SK-N-SH (cell line): Measurements from ENCODE around the gene FBLN7. TPM values are rescaled to one million over a fixed set of nuclear protein-coding genes. Genes with fewer than 3 reads are reported as not detected.

Source experiments
- CTCF ChIA-PET: fragments of 300-600, 350-600 bp; formaldehyde crosslinking; extraction: SDS; loops from one replicate; lab custom pipeline; 2021; lab: Yijun Ruan, JAX
- POLR2A ChIA-PET: fragments of 350-600 bp; sonication (Branson Sonifier 250); formaldehyde crosslinking; extraction: SDS; loops from one replicate; lab custom pipeline; 2020; ENCODE audit warnings: antibody characterized with exemption, inconsistent platforms; lab: Yijun Ruan, JAX
- DNase-seq: peaks from one replicate; pipeline ENCODE4 v3.0.0; 2012
- H2AFZ ChIP-seq: fragments of 200-600 bp; sonication (generic); 2 replicates; pipeline ENCODE4 v1.8.1; 2016; ENCODE audit warnings: antibody characterized with exemption, mild to moderate bottlenecking, low read depth
- H3F3A ChIP-seq: fragments of 200-600 bp; sonication (generic); replicated peaks from 2 replicates; pipeline ENCODE3; 2016; ENCODE audit warnings: antibody characterized with exemption, mild to moderate bottlenecking; ENCODE audit not compliant: insufficient read depth
- H3K27ac ChIP-seq, 2 experiments: fragments of 200-500 bp in 1 of 2; fragments of 200-600 bp in 1 of 2; sonication (Bioruptor generic) in 1 of 2; sonication (generic), shearing (Covaris generic) in 1 of 2; 2 replicates each; pipeline versions ENCODE4 v1.5.1 to v1.6.1; 2014 to 2016; ENCODE audit warnings: low read depth in 2 of 2, inconsistent platforms in 1 of 2, low read length in 1 of 2, mild to moderate bottlenecking in 1 of 2, mixed read lengths in 1 of 2
- H3K27me3 ChIP-seq: fragments of 200-600 bp; sonication (generic), shearing (Covaris generic); 2 replicates; pipeline ENCODE4 v1.6.1; 2016; ENCODE audit warnings: mixed run types; ENCODE audit not compliant: insufficient read depth
- H3K36me3 ChIP-seq, 2 experiments: fragments of 200-500 bp in 1 of 2; fragments of 200-600 bp in 1 of 2; sonication (Bioruptor generic) in 1 of 2; sonication (generic) in 1 of 2; replicated peaks in 1 of 2; 2 replicates each; pipeline versions ENCODE3 to v1.5.1; 2014 to 2016; ENCODE audit warnings: low read length in 1 of 2, mild to moderate bottlenecking in 1 of 2; ENCODE audit not compliant: insufficient read depth in 2 of 2, control insufficient read depth in 1 of 2
- H3K4me1 ChIP-seq, 2 experiments: fragments of 200-500 bp in 1 of 2; fragments of 200-600 bp in 1 of 2; sonication (Bioruptor generic) in 1 of 2; sonication (generic), shearing (Covaris generic) in 1 of 2; 2 replicates each; pipeline versions ENCODE4 v1.5.1 to v1.6.1; 2014 to 2016; ENCODE audit warnings: low read depth in 1 of 2, low read length in 1 of 2, mixed run types in 1 of 2; ENCODE audit not compliant: insufficient read depth in 2 of 2, control insufficient read depth in 1 of 2
- H3K4me2 ChIP-seq: fragments of 200-600 bp; sonication (generic), shearing (Covaris generic); 2 replicates; pipeline ENCODE4 v1.6.1; 2017; ENCODE audit warnings: mixed run types
- H3K4me3 ChIP-seq, 2 experiments: fragments of 200-500 bp in 1 of 2; fragments of 200-600 bp in 1 of 2; sonication (Bioruptor generic) in 1 of 2; sonication (generic), shearing (Covaris generic) in 1 of 2; 2 replicates each; pipeline versions ENCODE4 v1.5.1 to v1.8.1; 2014 to 2016; ENCODE audit warnings: low read depth in 2 of 2, inconsistent platforms in 1 of 2, low read length in 1 of 2, mild to moderate bottlenecking in 1 of 2, mixed read lengths in 1 of 2, moderate library complexity in 1 of 2
- H3K79me2 ChIP-seq: fragments of 200-600 bp; sonication (generic); 2 replicates; pipeline ENCODE4 v1.8.1; 2017; ENCODE audit warnings: mild to moderate bottlenecking; ENCODE audit not compliant: insufficient read depth
- H3K9ac ChIP-seq: fragments of 200-600 bp; sonication (generic); 2 replicates; pipeline ENCODE4 v1.6.1; 2017; ENCODE audit warnings: mixed run types
- H3K9me2 ChIP-seq: fragments of 200-600 bp; sonication (generic); 2 replicates; pipeline ENCODE4 v1.6.1; 2017; ENCODE audit warnings: mixed run types
- H3K9me3 ChIP-seq: fragments of 200-600 bp; sonication (generic); 2 replicates; pipeline ENCODE4 v1.6.1; 2017; ENCODE audit warnings: mixed run types, mild to moderate bottlenecking, moderate library complexity
- H4K20me1 ChIP-seq: fragments of 200-600 bp; sonication (generic); 2 replicates; pipeline ENCODE4 v1.6.1; 2017; ENCODE audit warnings: mild to moderate bottlenecking, mixed run types; ENCODE audit not compliant: insufficient read depth
- CHD2 ChIP-seq: fragments of 150-350 bp; IDR thresholded peaks from 2 replicates; pipeline ENCODE4 v1.6.1; 2018; ENCODE audit warnings: low read length; ENCODE audit not compliant: partially characterized antibody
- CTCF ChIP-seq: fragments of 200-600 bp; sonication (generic); IDR thresholded peaks from 2 replicates; pipeline ENCODE4 v1.6.1; 2017; ENCODE audit warnings: antibody characterized with exemption, mild to moderate bottlenecking, moderate library complexity
- EZH2phosphoT487 ChIP-seq: fragments of 200-600 bp; sonication (generic); IDR thresholded peaks from 2 replicates; pipeline ENCODE4 v1.6.1; 2017; ENCODE audit warnings: low read depth, mixed run types, mild to moderate bottlenecking, antibody characterized with exemption, moderate library complexity, borderline replicate concordance
- FOSL2 ChIP-seq: IDR thresholded peaks from 2 replicates; pipeline ENCODE4 v1.4.0; 2012; ENCODE audit warnings: low read depth, mild to moderate bottlenecking, moderate library complexity, borderline replicate concordance
- FOXJ3 ChIP-seq: sonication (generic); formaldehyde crosslinking; IDR thresholded peaks from 2 replicates; pipeline ENCODE4 v1.5.1; 2020; ENCODE audit warnings: mild to moderate bottlenecking, missing genetic modification reagents
- MAX ChIP-seq: IDR thresholded peaks from 2 replicates; pipeline ENCODE4 v1.4.0; 2012; ENCODE audit warnings: low read depth
- MEF2A ChIP-seq: IDR thresholded peaks from 2 replicates; pipeline ENCODE4 v1.4.0; 2012; ENCODE audit warnings: low read depth, borderline replicate concordance
- MXI1 ChIP-seq: IDR thresholded peaks from 2 replicates; pipeline ENCODE4 v1.6.1; 2012; ENCODE audit warnings: mild to moderate bottlenecking, low read depth, low read length, improper control_type of control experiment
- NFIC ChIP-seq: IDR thresholded peaks from 2 replicates; pipeline ENCODE4 v1.4.0; 2012; ENCODE audit warnings: borderline replicate concordance
- POLR2AphosphoS5 ChIP-seq: IDR thresholded peaks from 2 replicates; pipeline ENCODE4 v1.6.1; 2012; ENCODE audit warnings: low read depth, low read length
- RAD21 ChIP-seq: IDR thresholded peaks from 2 replicates; pipeline ENCODE4 v1.6.1; 2012; ENCODE audit warnings: mild to moderate bottlenecking, low read length
- RFX5 ChIP-seq: IDR thresholded peaks from 2 replicates; pipeline ENCODE4 v1.6.1; 2012; ENCODE audit warnings: mild to moderate bottlenecking, improper control_type of control experiment, low read length
- RXRA ChIP-seq: IDR thresholded peaks from 2 replicates; pipeline ENCODE4 v1.4.0; 2012; ENCODE audit warnings: low read depth, mild to moderate bottlenecking, borderline replicate concordance
- SIN3A ChIP-seq: IDR thresholded peaks from 2 replicates; pipeline ENCODE4 v1.6.1; 2012; ENCODE audit warnings: low read depth, mild to moderate bottlenecking, low read length, moderate library complexity, borderline replicate concordance
- SMC3 ChIP-seq: IDR thresholded peaks from 2 replicates; pipeline ENCODE4 v1.6.1; 2012; ENCODE audit warnings: low read depth, low read length, improper control_type of control experiment
- TAF1 ChIP-seq: IDR thresholded peaks from 2 replicates; pipeline ENCODE4 v1.6.1; 2012; ENCODE audit warnings: low read depth, mild to moderate bottlenecking, low read length, moderate library complexity, borderline replicate concordance
- TCF12 ChIP-seq: IDR thresholded peaks from 2 replicates; pipeline ENCODE4 v1.4.0; 2012
- TEAD4 ChIP-seq: IDR thresholded peaks from 2 replicates; pipeline ENCODE4 v1.4.0; 2012; ENCODE audit warnings: mild to moderate bottlenecking, borderline replicate concordance; ENCODE audit not compliant: insufficient read depth
- WGBS: methylation state at CpG from one replicate; pipeline ENCODE4 v1.1.6; 2017; ENCODE audit warnings: low lambda C conversion rate; 5-methylcytosine and 5-hydroxymethylcytosine counted together
- polyA plus RNA-seq, 3 experiments: library from polyadenylated mRNA; depleted of rRNA; stranded (reverse); fragments of >200 nt; gene quantifications; 2 replicates each; pipeline ENCODE4 v1.2.3, GENCODE V29; 2012
- TF ChIP-seq, protein P1 (sequence below): fragments of 150-350 bp; IDR thresholded peaks from 2 replicates; pipeline ENCODE4 v1.6.1; 2016; ENCODE audit warnings: mild to moderate bottlenecking, low read depth, low read length
- TF ChIP-seq, protein P2 (sequence below): IDR thresholded peaks from 2 replicates; pipeline ENCODE4 v1.6.1; 2012; ENCODE audit warnings: mild to moderate bottlenecking, low read depth, low read length, moderate library complexity

FBLN7 gene
- polyA plus RNA-seq, 1 of the 3 experiments (the other 2 are of a cell fraction), result 4.4 TPM

DNA sequence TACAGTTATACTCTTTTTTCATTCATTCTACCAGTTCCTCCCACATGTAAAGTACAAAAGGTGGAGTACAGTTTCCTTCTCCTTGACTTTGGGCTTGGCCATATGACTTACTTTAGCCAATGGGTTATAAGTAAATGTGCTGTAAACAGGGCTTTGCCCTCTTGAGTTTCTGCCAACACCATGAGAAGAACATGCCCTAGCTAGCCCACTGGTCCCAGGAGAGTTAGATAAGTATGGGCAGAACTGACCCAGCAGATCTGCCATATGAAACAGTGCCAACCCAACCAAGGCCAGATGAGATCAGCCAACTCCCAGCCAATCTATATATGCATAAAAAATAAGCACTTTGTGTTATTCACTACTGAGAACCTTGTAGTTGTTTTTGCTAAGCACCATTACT is 91.2 kb downstream of the FBLN7 start:
- no peaks in the 10 kb centered on the region for H3K9me3 ChIP-seq

DNA sequence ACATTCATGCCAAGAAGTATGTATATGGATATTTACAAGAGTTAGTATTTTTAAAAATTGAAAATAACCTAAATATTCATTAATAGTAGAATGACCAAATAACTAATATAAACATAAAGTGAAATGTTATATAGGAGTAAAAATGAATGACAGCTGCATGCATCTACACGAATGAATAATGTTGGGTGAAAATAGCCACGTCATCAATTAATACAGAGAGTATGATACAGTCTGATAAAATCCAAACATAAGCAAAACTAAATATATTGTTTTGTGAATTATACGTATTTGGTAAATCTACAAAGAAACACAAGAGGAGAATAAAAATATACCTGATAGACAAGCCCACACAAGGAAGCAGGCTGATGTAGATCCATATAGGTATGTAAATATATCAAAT is 92.2 kb downstream of the FBLN7 start:
- no peaks in the 10 kb centered on the region for H3K79me2 ChIP-seq
- H3K27ac ChIP-seq, result no peak overlapping the region
- H3K4me2 ChIP-seq, result no peak overlapping the region
- H3F3A ChIP-seq, result no peaks in the 10 kb centered on the region
- ChIA-PET CTCF (interaction anchor here (2.3 kb wide), 1 partner anchor 10 kb away, joined by 6 read pairs; no protein-coding TSS in a partner anchor), POLR2A (no interaction called here)
- H3K9me2 ChIP-seq, result peaks cover 2% of the 10 kb centered on the region; the same call in 1 of the 2 replicates
- peaks cover 28 to 44% of the 10 kb centered on the region in 2 experiments for H3K36me3 ChIP-seq
- H3K4me1 ChIP-seq, result no peaks in the 10 kb centered on the region; a peak in 1 of 4 replicates
- no peak overlapping the region for H3K4me3 ChIP-seq
- 95% methylated on average over 3 of the region's 3 CpGs for WGBS
- H2AFZ ChIP-seq, result no peak overlapping the region
- no peaks in the 10 kb centered on the region for H3K9me3 ChIP-seq
- no peaks in the 10 kb centered on the region for H3K27me3 ChIP-seq
- H3K9ac ChIP-seq, result no peak overlapping the region
- DNase-seq, result no peak
- H4K20me1 ChIP-seq, result no peaks in the 10 kb centered on the region
- TF ChIP-seq NFIC (no peak), TAF1 (no peak), TCF12 (no peak), FOSL2 (no peak), SIN3A (no peak), MXI1 (no peak), CTCF (no peak), POLR2AphosphoS5 (no peak), EZH2phosphoT487 (no peak), RAD21 (no peak), RFX5 (no peak), CHD2 (no peak), MEF2A (no peak)

More for the DNA sequence above, 91.2 kb downstream of the FBLN7 start:
- no peak overlapping the region for H3K4me3 ChIP-seq
- no peaks in the 10 kb centered on the region; a peak in 1 of 4 replicates for H3K4me1 ChIP-seq
- H2AFZ ChIP-seq, result no peak overlapping the region
- TF ChIP-seq RFX5 (no peak), FOXJ3 (CRISPR knock-in tag) (no peak), SMC3 (no peak), RXRA (no peak), TEAD4 (no peak), FOSL2 (no peak), POLR2AphosphoS5 (no peak), MEF2A (no peak), MAX (no peak), NFIC (no peak)
- TF ChIP-seq, protein P1, sequence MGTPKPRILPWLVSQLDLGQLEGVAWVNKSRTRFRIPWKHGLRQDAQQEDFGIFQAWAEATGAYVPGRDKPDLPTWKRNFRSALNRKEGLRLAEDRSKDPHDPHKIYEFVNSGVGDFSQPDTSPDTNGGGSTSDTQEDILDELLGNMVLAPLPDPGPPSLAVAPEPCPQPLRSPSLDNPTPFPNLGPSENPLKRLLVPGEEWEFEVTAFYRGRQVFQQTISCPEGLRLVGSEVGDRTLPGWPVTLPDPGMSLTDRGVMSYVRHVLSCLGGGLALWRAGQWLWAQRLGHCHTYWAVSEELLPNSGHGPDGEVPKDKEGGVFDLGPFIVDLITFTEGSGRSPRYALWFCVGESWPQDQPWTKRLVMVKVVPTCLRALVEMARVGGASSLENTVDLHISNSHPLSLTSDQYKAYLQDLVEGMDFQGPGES, result no peak
- TF ChIP-seq, protein P2, sequence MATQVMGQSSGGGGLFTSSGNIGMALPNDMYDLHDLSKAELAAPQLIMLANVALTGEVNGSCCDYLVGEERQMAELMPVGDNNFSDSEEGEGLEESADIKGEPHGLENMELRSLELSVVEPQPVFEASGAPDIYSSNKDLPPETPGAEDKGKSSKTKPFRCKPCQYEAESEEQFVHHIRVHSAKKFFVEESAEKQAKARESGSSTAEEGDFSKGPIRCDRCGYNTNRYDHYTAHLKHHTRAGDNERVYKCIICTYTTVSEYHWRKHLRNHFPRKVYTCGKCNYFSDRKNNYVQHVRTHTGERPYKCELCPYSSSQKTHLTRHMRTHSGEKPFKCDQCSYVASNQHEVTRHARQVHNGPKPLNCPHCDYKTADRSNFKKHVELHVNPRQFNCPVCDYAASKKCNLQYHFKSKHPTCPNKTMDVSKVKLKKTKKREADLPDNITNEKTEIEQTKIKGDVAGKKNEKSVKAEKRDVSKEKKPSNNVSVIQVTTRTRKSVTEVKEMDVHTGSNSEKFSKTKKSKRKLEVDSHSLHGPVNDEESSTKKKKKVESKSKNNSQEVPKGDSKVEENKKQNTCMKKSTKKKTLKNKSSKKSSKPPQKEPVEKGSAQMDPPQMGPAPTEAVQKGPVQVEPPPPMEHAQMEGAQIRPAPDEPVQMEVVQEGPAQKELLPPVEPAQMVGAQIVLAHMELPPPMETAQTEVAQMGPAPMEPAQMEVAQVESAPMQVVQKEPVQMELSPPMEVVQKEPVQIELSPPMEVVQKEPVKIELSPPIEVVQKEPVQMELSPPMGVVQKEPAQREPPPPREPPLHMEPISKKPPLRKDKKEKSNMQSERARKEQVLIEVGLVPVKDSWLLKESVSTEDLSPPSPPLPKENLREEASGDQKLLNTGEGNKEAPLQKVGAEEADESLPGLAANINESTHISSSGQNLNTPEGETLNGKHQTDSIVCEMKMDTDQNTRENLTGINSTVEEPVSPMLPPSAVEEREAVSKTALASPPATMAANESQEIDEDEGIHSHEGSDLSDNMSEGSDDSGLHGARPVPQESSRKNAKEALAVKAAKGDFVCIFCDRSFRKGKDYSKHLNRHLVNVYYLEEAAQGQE, result no peak
- peaks cover 30 to 41% of the 10 kb centered on the region in 2 experiments for H3K36me3 ChIP-seq
- H3K9ac ChIP-seq, result no peak overlapping the region
- ChIA-PET CTCF (no interaction called here), POLR2A (no interaction called here)
- H3K27me3 ChIP-seq, result no peaks in the 10 kb centered on the region
- no peak overlapping the region for H3K27ac ChIP-seq
- H3K79me2 ChIP-seq, result no peaks in the 10 kb centered on the region
- H3K4me2 ChIP-seq, result no peak overlapping the region
- H4K20me1 ChIP-seq, result no peaks in the 10 kb centered on the region
- no peaks in the 10 kb centered on the region for H3F3A ChIP-seq
- DNase-seq, result no peak
- H3K9me2 ChIP-seq, result peaks cover 2% of the 10 kb centered on the region; the same call in 1 of the 2 replicates
